Measurements from ENCODE around the gene RBM7.

GRCh38 chr11:114432893-114433292, 32.4 kb downstream of the RBM7 start:
- TF ChIP-seq GATA1 (IDR thresholded peaks at IDR 0.05; ENCODE audit: low read depth, low read length) (no peak), POLR2A (IDR thresholded peaks at IDR 0.05; ENCODE audit: low read length) (no peak)
